Left lobe of liver (tissue), 2 donors: Measurements from ENCODE around the gene AGBL3. TPM values are rescaled to one million over a fixed set of nuclear protein-coding genes. Genes with fewer than 3 reads are reported as not detected.

Experiments
- ATAC-seq: fragments of 200-7000 bp; cut with Tn5 transposase; one replicate; pipeline ENCODE4 v1.9.1; 2020; ENCODE audit warnings: mild to moderate bottlenecking, moderate library complexity
- DNase-seq: peaks from one replicate; pipeline ENCODE4 v3.0.0-alpha.2; 2020; ENCODE audit warnings: low spot score
- total RNA-seq: library from RNA; stranded (reverse); gene quantifications from one replicate; pipeline ENCODE4 v1.2.1, GENCODE V29; 2021
- donor health status: DM: no; HTN: no; CAD: no; lungs with moderate emphysema.
- donor health status: DM: no; HTN: yes; CAD: no.

Gene AGBL3
- total RNA-seq, 1 donor from 2014 or later: 2.1 TPM

- ATAC-seq: no peak
- no peak for DNase-seq
Measured at GRCh38 chr7:135129579-135129978, 143.3 kb downstream of the AGBL3 start.

DNA sequence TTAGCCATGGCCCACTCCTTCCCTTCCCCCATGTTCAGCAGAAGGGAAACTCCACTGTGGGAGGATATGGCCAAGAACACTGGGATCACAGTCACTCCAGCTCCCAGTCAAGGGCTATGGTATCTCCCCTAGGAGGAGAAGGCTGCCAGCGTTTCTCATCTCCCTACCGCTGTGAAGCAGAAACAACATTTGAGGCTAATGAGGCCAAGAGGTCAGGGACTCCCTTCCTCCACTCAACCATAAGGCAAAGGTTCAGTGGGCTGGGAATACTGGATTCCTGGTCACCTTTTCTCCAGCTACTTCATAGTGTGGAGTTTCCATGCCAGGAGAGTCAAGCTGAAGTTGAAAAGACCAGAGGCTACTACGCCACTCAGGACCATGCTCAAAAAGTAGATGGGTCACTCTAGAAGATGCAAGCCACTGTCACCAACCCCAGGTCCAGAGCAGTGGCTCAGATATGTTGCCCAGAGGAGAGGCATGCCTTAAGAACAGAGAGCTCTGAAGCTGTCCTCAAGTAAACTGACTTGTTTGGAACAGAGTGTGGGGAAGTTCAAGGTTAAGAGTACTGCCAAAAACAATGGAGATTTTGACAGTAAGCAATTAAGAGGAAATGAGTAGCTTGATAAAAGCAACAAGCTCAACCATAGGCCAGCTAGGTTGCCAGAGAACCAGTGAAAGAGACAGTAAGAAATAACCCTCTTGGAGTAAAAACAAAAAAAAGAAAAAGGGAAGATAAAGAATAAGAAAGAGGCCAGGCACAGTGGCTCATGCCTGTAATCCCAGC, 157.8 kb downstream of the AGBL3 start:
- DNase-seq: no peak
- peak; percentile 10 for ATAC-seq

DNA sequence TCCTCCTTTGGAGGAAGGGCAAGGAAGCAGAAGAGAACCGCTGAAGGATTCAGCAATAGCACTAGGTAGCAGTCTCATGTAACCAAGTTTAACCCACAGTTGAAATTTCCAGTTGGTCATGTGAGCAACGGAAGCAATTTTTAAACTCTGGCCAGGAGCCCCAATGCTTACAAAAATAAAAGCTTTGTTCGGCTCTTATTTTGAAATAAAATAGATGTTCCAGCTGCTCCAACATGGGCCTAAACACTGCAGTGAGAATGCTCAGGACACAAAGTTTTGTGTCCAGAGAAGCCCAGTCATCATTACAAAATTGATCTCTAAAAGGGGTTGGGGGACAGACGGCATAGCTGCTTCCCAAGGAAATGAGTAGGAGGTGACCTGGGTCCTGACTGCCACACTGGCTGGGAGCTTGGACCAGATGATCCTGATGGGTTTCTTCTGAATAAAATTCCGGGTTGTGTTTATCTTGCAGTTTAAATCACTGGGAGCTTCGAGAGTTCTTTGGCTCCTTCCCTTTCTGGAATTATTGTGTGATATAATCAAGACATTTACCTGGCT, 161.1 kb downstream of the AGBL3 start:
- ATAC-seq (peak; percentile 29), DNase-seq (no peak)

- peak; percentile 76 for ATAC-seq
- DNase-seq: peak; percentile 81
Measured at GRCh38 chr7:135147899-135148721, 161.8 kb downstream of the AGBL3 start, which contains the start of gene TMEM140. TMEM140 (plus strand) TSS chr7:135148072; CDS start chr7:135164442, 16,370 bp downstream.

DNA sequence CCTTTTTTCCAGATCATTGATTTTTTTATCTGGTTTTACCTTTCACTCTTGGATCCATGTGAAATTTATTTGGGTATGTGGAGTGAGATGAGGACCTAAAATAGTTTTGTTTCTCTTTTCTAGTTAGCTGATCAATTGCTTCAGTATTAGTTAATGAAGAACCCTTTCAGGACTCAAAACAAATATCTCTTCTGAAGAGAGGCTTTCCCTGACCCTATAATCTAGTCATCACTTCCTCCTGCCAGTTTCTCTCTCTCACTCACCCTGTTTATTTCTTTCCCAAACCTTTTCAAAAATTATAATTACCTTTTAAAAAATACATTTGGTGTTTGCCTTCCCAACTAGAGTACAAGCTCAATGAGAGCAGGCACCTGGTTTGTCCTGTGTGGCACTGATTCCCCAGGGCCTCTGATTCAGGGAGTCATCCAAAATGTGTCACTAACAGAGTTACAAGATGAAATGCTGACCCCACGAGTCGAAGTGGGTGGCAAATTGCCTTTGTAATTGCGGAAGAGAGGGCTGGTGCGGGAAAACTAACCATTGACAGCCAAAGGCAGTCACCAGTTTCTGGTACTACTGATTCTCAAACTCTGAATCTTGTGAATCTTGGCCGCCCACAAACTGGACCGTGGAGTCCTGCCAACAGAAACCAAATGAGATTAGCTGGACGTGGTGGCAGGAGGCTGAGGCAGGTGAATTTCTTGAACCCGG, 163.9 kb downstream of the AGBL3 start:
- DNase-seq: peak; percentile 90
- peak; percentile 50 for ATAC-seq

DNA sequence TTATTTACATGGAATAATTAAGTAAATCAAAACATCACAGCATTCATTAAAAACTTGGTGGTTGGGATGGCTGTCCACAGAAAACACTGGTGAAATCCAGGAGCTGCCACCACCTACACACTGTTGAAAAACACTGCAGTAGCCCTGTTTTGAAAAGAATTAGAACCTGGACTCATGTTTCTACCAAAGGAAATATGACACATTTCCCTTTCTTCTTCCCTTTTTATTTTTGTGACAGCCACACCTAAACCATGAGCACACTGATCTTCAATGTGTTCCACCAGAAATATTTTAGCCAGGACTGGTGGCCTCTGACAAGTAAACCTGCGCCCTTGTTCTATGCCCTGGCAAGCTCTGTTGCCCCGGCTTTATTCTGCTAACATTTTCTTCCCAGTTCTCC, 164.8 kb downstream of the AGBL3 start:
- ATAC-seq (no peak), DNase-seq (no peak)

DNA sequence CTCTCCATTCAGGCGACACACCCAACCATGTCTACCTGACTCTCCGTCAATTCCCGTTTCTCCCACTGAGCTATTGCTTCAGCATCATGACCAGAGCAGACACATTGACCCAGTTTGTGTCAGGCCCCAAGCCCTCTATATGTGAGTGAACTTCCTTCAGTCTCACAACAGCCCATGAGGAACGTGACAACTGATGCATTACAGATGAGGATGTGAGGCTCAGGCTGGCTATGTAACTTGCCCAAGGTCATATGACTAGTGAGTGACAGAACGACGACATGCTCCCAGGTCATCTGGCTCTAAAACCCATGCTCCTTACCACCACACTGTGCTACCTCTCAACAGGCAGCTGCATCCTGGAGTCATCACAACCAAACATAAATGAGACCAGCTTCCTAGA, 165.2 kb downstream of the AGBL3 start:
- DNase-seq (no peak), ATAC-seq (no peak)

GRCh38 chr7:135152442-135152841, 166.1 kb downstream of the AGBL3 start:
- ATAC-seq (no peak), DNase-seq (no peak)

DNA sequence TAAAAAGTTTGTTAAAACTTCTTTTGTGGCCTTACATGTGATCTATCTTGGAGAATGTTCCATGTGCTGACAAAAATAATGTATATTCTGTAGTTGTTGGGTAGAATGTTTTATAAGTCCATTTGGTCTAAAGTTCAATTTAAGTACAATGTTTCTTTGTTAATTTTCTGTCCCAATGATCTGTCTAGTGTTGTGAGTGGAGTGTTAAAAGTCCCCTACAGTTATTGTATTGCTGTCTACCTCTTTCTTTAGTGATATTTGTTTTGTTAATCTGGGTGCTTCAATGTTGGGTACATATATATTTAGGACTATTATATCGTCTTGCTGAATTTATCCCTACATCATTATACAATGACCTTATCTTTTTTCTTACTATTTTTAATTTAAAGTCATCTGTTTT, 168.4 kb downstream of the AGBL3 start:
- ATAC-seq (no peak), DNase-seq (no peak)

DNA sequence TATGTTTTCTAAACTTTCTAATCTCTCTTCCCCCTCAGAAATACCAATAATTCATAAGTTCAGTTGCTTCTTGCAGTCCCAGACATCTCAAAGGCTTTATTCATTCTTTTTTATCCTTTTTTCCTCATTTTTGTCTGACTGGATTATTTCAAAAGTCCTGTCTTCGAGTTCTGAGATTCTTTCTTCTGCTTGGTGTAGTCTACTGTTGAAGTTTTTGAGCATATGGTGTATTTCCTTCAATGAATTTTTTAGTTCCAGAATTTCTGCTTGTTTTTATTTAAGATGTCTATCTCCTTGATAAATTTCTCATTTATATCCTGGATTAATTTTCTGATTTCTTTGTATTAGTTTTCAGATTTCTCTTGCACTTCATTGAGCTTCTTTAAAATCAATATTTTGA, 170.0 kb downstream of the AGBL3 start:
- DNase-seq (no peak), ATAC-seq (no peak)

DNA sequence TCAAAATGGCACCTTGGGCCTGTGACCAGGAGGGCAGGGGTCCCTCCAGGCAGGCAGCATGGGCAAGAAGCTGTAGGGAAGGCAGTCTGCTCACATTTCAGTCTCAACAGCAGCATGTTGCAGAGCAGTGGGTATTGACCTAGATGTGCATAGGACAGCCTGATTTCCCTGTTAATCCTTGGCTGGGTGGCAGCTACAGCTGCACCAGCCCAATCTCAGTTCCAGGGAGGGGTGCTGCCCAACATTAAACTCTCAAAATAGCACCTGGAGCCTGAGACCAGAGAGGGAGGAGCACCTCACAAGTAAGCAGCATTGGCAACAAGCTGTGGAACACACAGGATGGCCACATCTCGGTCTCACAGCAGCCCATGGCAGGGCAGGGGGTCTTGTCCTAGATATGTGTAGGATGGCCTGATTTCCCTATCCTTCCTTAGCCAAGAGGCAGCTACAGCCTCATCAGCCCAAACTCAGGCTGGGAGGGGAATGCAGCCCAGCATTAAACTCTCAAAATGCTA, 171.9 kb downstream of the AGBL3 start:
- ATAC-seq: peak; percentile 30
- no peak for DNase-seq

DNA sequence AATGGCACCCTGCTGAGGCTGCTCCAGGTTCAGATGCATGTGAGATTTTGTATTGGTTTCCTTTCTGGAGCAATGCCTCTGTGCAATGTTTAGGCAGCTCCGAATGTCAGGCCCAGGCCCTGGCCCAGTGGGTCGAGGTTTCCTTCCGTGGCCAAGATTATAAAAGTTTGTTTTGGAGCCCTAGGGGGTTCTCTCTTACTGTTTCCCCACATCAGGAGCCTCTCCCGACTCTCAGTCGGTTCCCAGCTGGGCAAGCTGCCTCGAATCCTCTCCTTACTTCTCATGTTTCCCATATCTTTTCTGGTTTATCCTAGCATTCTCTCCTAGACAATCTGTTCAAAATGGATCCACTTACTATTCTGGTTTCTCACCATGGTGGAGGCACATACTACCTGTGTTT, 172.6 kb downstream of the AGBL3 start:
- ATAC-seq (no peak), DNase-seq (no peak)

DNA sequence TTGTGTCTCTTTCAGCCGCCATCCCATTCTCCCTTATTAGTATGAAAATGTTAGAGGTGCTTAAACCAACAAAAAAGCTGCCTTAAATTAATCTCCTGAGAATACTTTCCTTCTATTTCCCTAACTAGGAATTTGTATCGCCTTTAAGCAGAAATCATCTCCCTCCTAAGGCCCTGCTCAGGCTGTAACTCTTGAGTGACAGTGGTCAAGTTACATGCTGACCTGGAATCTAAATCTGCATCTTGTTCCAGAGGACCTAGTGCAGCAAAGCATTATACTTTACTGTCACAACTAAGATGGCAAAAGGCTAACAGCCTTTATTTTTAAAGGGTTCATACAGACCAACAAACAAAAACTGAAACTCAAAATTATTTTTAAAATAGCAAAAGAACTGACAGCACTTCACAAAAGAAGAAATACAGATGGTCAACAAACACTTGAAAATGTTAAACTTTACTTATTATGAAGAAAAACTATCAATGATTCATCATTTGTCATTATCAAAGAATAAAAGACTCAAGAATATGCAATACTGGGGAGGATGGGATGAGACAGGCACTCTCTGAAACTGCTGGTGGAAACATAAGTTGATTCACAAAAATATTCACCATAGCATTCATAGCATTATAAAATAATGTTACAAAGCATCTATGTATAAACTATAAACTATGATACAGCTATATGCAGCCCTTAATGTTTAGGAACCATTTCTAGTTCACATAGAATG, 173.2 kb downstream of the AGBL3 start:
- DNase-seq (no peak), ATAC-seq (no peak)

GRCh38 chr7:135160098-135160857, 174.0 kb downstream of the AGBL3 start:
- DNase-seq (no peak), ATAC-seq (peak; percentile 49)

- no peak for DNase-seq
- no peak for ATAC-seq
Measured at GRCh38 chr7:135160858-135161653, 174.7 kb downstream of the AGBL3 start.

DNA sequence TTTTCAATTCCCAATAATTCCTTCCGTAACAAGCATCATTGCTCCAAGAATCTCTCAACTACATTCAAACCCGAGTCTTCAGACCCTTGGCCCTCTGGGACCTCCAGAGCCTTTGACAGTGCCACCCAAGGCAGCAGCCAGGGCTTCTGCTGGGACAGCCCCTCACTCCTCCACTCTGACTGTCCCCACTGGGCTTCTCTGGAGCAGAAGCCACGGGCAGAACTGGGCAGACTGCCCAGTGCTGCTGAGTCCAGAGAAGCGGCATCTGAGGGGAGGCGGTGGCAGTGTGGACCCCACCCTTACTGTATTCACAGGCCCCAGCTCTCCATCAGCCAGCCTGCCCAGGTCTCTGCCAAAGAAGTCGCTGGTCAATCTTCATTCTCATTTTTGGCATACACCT, 175.4 kb downstream of the AGBL3 start:
- DNase-seq (no peak), ATAC-seq (no peak)

- DNase-seq: no peak
- no peak for ATAC-seq
Measured at GRCh38 chr7:135162382-135163001, 176.2 kb downstream of the AGBL3 start.

- ATAC-seq: no peak
Measured at GRCh38 chr7:135164357-135165061, 178.2 kb downstream of the AGBL3 start.

More at GRCh38 chr7:135164357-135165061, 178.2 kb downstream of the AGBL3 start:
- DNase-seq: no peak
